K562 (cell line): ENCODE results near the gene CEBPE. TPM values are rescaled to one million over a fixed set of nuclear protein-coding genes. Genes with fewer than 3 reads are reported as not detected.

Source experiments
- CBX2 ChIP-seq: fragments of 200-600 bp; sonication (generic); IDR thresholded peaks from one replicate; pipeline ENCODE4 v1.6.1; 2012; ENCODE audit warnings: mild to moderate bottlenecking, low read length, inconsistent platforms; ENCODE audit not compliant: insufficient read depth, poor library complexity, severe bottlenecking
- E2F5 ChIP-seq: sonication (generic); formaldehyde crosslinking; IDR thresholded peaks from 2 replicates; pipeline ENCODE4 v1.8.0; 2022; ENCODE audit warnings: mild to moderate bottlenecking, missing genetic modification reagents
- GATAD2B ChIP-seq: fragments of 450-650 bp; IDR thresholded peaks from 2 replicates; pipeline ENCODE4 v1.6.1; 2017; ENCODE audit warnings: mild to moderate bottlenecking, borderline replicate concordance
- GTF2B ChIP-seq: IDR thresholded peaks from 2 replicates; pipeline ENCODE4 v1.6.1; 2011; ENCODE audit not compliant: insufficient read length; ENCODE audit errors: extremely low read depth
- HLTF ChIP-seq: fragments of 450-650 bp; IDR thresholded peaks from 2 replicates; pipeline ENCODE4 v1.6.1; 2016
- MAX ChIP-seq: sonication (generic); formaldehyde crosslinking; IDR thresholded peaks from 2 replicates; pipeline ENCODE4 v1.9.0; 2022; ENCODE audit warnings: mild to moderate bottlenecking, missing genetic modification reagents
- MXD1 ChIP-seq: fragments of 250-450 bp; sonication (Bioruptor Pico); IDR thresholded peaks from 2 replicates; pipeline ENCODE4 v1.8.0; 2021; ENCODE audit warnings: borderline replicate concordance, mild to moderate bottlenecking, moderate library complexity; ENCODE audit not compliant: poor library complexity, severe bottlenecking
- NCOR1 ChIP-seq: fragments of 450-650 bp; IDR thresholded peaks from 2 replicates; pipeline ENCODE4 v1.6.1; 2016; ENCODE audit warnings: mild to moderate bottlenecking, moderate library complexity
- NELFE ChIP-seq: IDR thresholded peaks from 2 replicates; pipeline ENCODE4 v1.6.1; 2011; ENCODE audit warnings: mild to moderate bottlenecking; ENCODE audit not compliant: insufficient read depth, insufficient read length
- PHF8 ChIP-seq: fragments of 200-600 bp; sonication (generic); IDR thresholded peaks from 2 replicates; pipeline ENCODE4 v1.6.1; 2012; ENCODE audit warnings: mixed run types, mild to moderate bottlenecking, inconsistent platforms, low read length, moderate library complexity, borderline replicate concordance
- SETDB1 ChIP-seq: IDR thresholded peaks from one replicate; pipeline ENCODE4 v1.6.1; 2012; ENCODE audit warnings: low read length, control low read depth, inconsistent platforms
- TAL1 ChIP-seq: fragments of 450-650 bp; IDR thresholded peaks from 2 replicates; pipeline ENCODE4 v1.6.1; 2016; ENCODE audit warnings: mild to moderate bottlenecking
- UBTF ChIP-seq, 2 experiments: IDR thresholded peaks; 2 replicates each; pipeline ENCODE4 v1.6.1; 2012; ENCODE audit warnings: improper control_type of control experiment in 2 of 2, low read depth in 2 of 2, low read length in 2 of 2, borderline replicate concordance in 1 of 2
- ZNF143 ChIP-seq: sonication (generic); formaldehyde crosslinking; IDR thresholded peaks from 2 replicates; pipeline ENCODE4 v1.9.0; 2022; ENCODE audit warnings: mild to moderate bottlenecking, missing genetic modification reagents
- ZNF224 ChIP-seq: sonication (generic); formaldehyde crosslinking; IDR thresholded peaks from 2 replicates; pipeline ENCODE4 v1.8.0; 2022; ENCODE audit warnings: mild to moderate bottlenecking, missing genetic modification reagents
- ZNF398 ChIP-seq: fragments of 250-450 bp; sonication (Bioruptor Pico); IDR thresholded peaks from 2 replicates; pipeline ENCODE4 v1.8.0; 2021; ENCODE audit warnings: moderate library complexity, mild to moderate bottlenecking, inconsistent platforms
- ZNF449 ChIP-seq: fragments of 250-450 bp; sonication (Bioruptor Pico); IDR thresholded peaks from 2 replicates; pipeline ENCODE4 v1.8.0; 2022; ENCODE audit warnings: moderate library complexity, mild to moderate bottlenecking, inconsistent platforms
- ZNF707 ChIP-seq: fragments of 250-450 bp; sonication (Bioruptor Pico); conservative IDR thresholded peaks from 2 replicates; pipeline ENCODE4 v1.8.0; 2022; ENCODE audit warnings: inconsistent platforms, mild to moderate bottlenecking, moderate library complexity
- polyA plus RNA-seq, 8 experiments: library from polyadenylated mRNA; depleted of rRNA in 4 of 8; stranded (reverse) in 5 of 8; unstranded in 3 of 8; fragments of >200 nt; fragmentation: Nextera tagmentation in 2 of 8; fragmentation: Illumina TruSeq in 1 of 8; extraction: Ambion mirVana in 2 of 8; extraction: Trizol in 1 of 8; gene quantifications; 2 replicates each; pipeline versions ENCODE4 v1.2.1 to v1.2.3, GENCODE V29; 2011 to 2014; ENCODE audit warnings: inconsistent platforms in 1 of 8, missing spikeins in 1 of 8
- total RNA-seq, 7 experiments: library from RNA; depleted of rRNA in 6 of 7; stranded (reverse); fragments of >200 nt in 6 of 7; fragmentation: Illumina TruSeq in 2 of 7; extraction: Trizol in 2 of 7; gene quantifications; 2 replicates each; pipeline versions ENCODE4 v1.2.1 to v1.2.3, GENCODE V29; 2011 to 2021; ENCODE audit warnings: low replicate concordance in 1 of 7

CEBPE gene
- total and polyA plus RNA-seq, 9 of the 15 experiments (the other 6 are each of a cell fraction or from before 2014, with no cell fraction given) = 0.09 to 0.15 (median 0.13) TPM; not detected in 6

GRCh38 chr14:23070262-23071129, 48.6 kb downstream of the CEBPE start (continued):
- no peak for TF ChIP-seq CBX2
- no peak for TF ChIP-seq PHF8
- TF ChIP-seq MXD1 (CRISPR knock-in tag) = no peak
- 0 out of 4 replicates have a peak, but pooled peaks have one; percentile 19 to 27 for TF ChIP-seq UBTF (IDR thresholded peaks at IDR 0.05; ENCODE audit: borderline replicate concordance in 1 of 2, low read depth in 2 of 2, low read length in 2 of 2)
- no peak for TF ChIP-seq NCOR1
- TF ChIP-seq E2F5 (CRISPR knock-in tag) = no peak
- no peak for TF ChIP-seq ZNF449 (CRISPR knock-in tag)
- TF ChIP-seq ZNF707 (CRISPR knock-in tag) = no peak
- no peak for TF ChIP-seq ZNF224 (CRISPR knock-in tag)
- no peak for TF ChIP-seq SETDB1
- no peak for TF ChIP-seq TAL1
- TF ChIP-seq ZNF398 = no peak
- no peak for TF ChIP-seq HLTF
- no peak for TF ChIP-seq GTF2B
- TF ChIP-seq ZNF143 (CRISPR knock-in tag) = no peak
- no peak for TF ChIP-seq NELFE
- no peak for TF ChIP-seq MAX (CRISPR knock-in tag)
- TF ChIP-seq GATAD2B = no peak
